WTC11 (cell line): ENCODE results near the gene ILKAP. TPM values are rescaled to one million over a fixed set of nuclear protein-coding genes. Genes with fewer than 3 reads are reported as not detected.

ENCODE experiments used
- CBFB ChIP-seq: sonication (generic); formaldehyde crosslinking; IDR thresholded peaks from 2 replicates; pipeline ENCODE4 v1.8.1; 2022; ENCODE audit warnings: mild to moderate bottlenecking, low read depth, missing genetic modification reagents
- JUN ChIP-seq: sonication (generic); formaldehyde crosslinking; IDR thresholded peaks from 2 replicates; pipeline ENCODE4 v1.8.0; 2023; ENCODE audit warnings: mild to moderate bottlenecking, missing genetic modification reagents
- KAT7 ChIP-seq: sonication (generic); formaldehyde crosslinking; IDR thresholded peaks from 2 replicates; pipeline ENCODE4 v1.8.1; 2023; ENCODE audit warnings: missing genetic modification reagents, mild to moderate bottlenecking, borderline replicate concordance
- NFATC4 ChIP-seq: fragments of 250-450 bp; sonication (Bioruptor Pico); IDR thresholded peaks from 2 replicates; pipeline ENCODE4 v1.9.0; 2021; ENCODE audit warnings: mild to moderate bottlenecking
- NFE2L1 ChIP-seq: sonication (generic); formaldehyde crosslinking; IDR thresholded peaks from 2 replicates; pipeline ENCODE4 v1.8.1; 2023; ENCODE audit warnings: missing genetic modification reagents
- NR2C2 ChIP-seq: sonication (generic); formaldehyde crosslinking; IDR thresholded peaks from 2 replicates; pipeline ENCODE4 v1.8.0; 2022; ENCODE audit warnings: mild to moderate bottlenecking, missing genetic modification reagents
- OVOL2 ChIP-seq: fragments of 250-450 bp; sonication (Bioruptor Pico); IDR thresholded peaks from 2 replicates; pipeline ENCODE4 v1.9.0; 2021; ENCODE audit warnings: mild to moderate bottlenecking, borderline replicate concordance
- PRRX2 ChIP-seq: fragments of 250-450 bp; sonication (Bioruptor Pico); IDR thresholded peaks from 2 replicates; pipeline ENCODE4 v1.8.0; 2021; ENCODE audit warnings: mild to moderate bottlenecking
- SMAD4 ChIP-seq: sonication (generic); formaldehyde crosslinking; IDR thresholded peaks from 2 replicates; pipeline ENCODE4 v1.8.0; 2022; ENCODE audit warnings: mild to moderate bottlenecking, missing genetic modification reagents
- TCF7 ChIP-seq: sonication (generic); formaldehyde crosslinking; IDR thresholded peaks from 2 replicates; pipeline ENCODE4 v1.8.0; 2022; ENCODE audit warnings: mild to moderate bottlenecking, low read depth, missing genetic modification reagents, moderate library complexity
- ZBTB21 ChIP-seq: sonication (generic); formaldehyde crosslinking; IDR thresholded peaks from 2 replicates; pipeline ENCODE4 v1.8.1; 2023; ENCODE audit warnings: mild to moderate bottlenecking, missing genetic modification reagents, borderline replicate concordance
- ZNF219 ChIP-seq: sonication (generic); formaldehyde crosslinking; IDR thresholded peaks from 2 replicates; pipeline ENCODE4 v1.8.0; 2023; ENCODE audit warnings: missing genetic modification reagents, mild to moderate bottlenecking, borderline replicate concordance
- ZNF232 ChIP-seq: sonication (generic); formaldehyde crosslinking; IDR thresholded peaks from 2 replicates; pipeline ENCODE4 v1.8.0; 2022; ENCODE audit warnings: mild to moderate bottlenecking, missing genetic modification reagents
- ZNF317 ChIP-seq: sonication (generic); formaldehyde crosslinking; IDR thresholded peaks from 2 replicates; pipeline ENCODE4 v1.8.1; 2023; ENCODE audit warnings: low read depth, mild to moderate bottlenecking, moderate library complexity, missing genetic modification reagents, borderline replicate concordance
- ZNF671 ChIP-seq: fragments of 250-450 bp; sonication (Bioruptor Pico); IDR thresholded peaks from 2 replicates; pipeline ENCODE4 v1.8.0; 2021; ENCODE audit warnings: mild to moderate bottlenecking
- total RNA-seq: library from RNA; stranded (reverse); gene quantifications from 3 replicates; pipeline ENCODE4 v1.2.3, GENCODE V29; 2021
- TF ChIP-seq, protein P1 (sequence below): sonication (generic); formaldehyde crosslinking; IDR thresholded peaks from 2 replicates; pipeline ENCODE4 v1.8.0; 2022; ENCODE audit warnings: mild to moderate bottlenecking, missing genetic modification reagents
- TF ChIP-seq, protein P2 (sequence below): sonication (generic); formaldehyde crosslinking; IDR thresholded peaks from 2 replicates; pipeline ENCODE4 v1.8.1; 2023; ENCODE audit warnings: mild to moderate bottlenecking, missing genetic modification reagents, moderate library complexity
- TF ChIP-seq, protein P3 (sequence below): sonication (generic); formaldehyde crosslinking; conservative IDR thresholded peaks from 2 replicates; pipeline ENCODE4 v1.8.1; 2023; ENCODE audit warnings: mild to moderate bottlenecking, low read depth, missing genetic modification reagents, moderate library complexity
- TF ChIP-seq, protein P4 (sequence below): sonication (generic); formaldehyde crosslinking; IDR thresholded peaks from 2 replicates; pipeline ENCODE4 v1.8.1; 2022; ENCODE audit warnings: low read depth, mild to moderate bottlenecking, moderate library complexity, missing genetic modification reagents, borderline replicate concordance
- TF ChIP-seq, protein P5 (sequence below): fragments of 250-450 bp; sonication (Bioruptor Pico); conservative IDR thresholded peaks from 2 replicates; pipeline ENCODE4 v1.9.0; 2021; ENCODE audit warnings: mild to moderate bottlenecking
- TF ChIP-seq, protein P6 (sequence below): sonication (generic); formaldehyde crosslinking; IDR thresholded peaks from 2 replicates; pipeline ENCODE4 v1.8.1; 2023; ENCODE audit warnings: mild to moderate bottlenecking, missing genetic modification reagents, moderate library complexity
- TF ChIP-seq, protein P7 (sequence below): sonication (generic); formaldehyde crosslinking; IDR thresholded peaks from 2 replicates; pipeline ENCODE4 v1.8.1; 2022; ENCODE audit warnings: mild to moderate bottlenecking, moderate library complexity, missing genetic modification reagents
- TF ChIP-seq, protein P8 (sequence below): fragments of 250-450 bp; sonication (Bioruptor Pico); IDR thresholded peaks from 2 replicates; pipeline ENCODE4 v2.1.2; 2022; ENCODE audit warnings: mild to moderate bottlenecking, moderate library complexity

ILKAP gene
- total RNA-seq, 1 experiment from 2014 or later = 32.7 TPM

DNA sequence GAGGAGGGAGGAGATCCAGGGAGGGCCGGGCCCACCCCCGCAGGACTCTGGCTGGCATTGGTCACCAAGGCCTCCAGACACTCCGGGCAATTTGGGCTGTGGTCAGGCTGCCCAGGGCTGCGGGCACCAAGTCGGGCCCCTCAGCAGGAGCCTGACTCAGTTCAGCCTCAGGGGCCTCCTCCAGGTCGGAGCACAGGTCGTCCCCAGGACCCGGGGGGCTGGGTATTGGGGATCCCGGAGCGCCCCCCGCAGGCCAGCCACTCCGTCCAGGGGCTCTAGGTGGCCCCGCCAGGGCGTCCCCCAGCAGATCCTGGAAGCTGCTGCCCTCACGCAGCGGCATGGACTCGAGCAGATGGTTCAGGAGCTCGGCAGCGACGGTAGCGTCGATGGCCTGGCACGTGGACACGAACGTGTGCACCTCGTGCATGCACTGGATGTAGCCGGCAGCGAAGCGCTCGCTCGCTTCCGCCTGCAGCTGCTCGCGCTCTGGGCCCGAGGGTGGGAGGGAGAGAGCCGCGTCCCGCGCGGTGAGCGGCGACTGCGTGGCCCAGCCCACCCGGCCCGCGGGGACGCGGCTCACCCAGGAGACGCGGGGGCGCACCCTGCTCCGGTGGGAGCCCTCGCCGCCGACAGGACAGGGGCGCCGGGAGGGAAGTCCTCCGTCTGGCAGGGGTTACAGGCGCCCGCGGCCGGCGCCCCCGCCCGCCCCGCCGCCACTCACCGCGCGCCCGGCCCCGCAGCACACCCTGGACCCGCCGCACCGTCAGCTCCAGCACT lies 35.5 kb upstream of the ILKAP start (continued):
- TF ChIP-seq, protein P1, sequence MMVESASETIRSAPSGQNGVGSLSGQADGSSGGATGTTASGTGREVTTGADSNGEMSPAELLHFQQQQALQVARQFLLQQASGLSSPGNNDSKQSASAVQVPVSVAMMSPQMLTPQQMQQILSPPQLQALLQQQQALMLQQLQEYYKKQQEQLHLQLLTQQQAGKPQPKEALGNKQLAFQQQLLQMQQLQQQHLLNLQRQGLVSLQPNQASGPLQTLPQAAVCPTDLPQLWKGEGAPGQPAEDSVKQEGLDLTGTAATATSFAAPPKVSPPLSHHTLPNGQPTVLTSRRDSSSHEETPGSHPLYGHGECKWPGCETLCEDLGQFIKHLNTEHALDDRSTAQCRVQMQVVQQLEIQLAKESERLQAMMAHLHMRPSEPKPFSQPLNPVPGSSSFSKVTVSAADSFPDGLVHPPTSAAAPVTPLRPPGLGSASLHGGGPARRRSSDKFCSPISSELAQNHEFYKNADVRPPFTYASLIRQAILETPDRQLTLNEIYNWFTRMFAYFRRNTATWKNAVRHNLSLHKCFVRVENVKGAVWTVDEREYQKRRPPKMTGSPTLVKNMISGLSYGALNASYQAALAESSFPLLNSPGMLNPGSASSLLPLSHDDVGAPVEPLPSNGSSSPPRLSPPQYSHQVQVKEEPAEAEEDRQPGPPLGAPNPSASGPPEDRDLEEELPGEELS (CRISPR knock-in tag) = peak; percentile 100
- no peak for TF ChIP-seq CBFB
- TF ChIP-seq SMAD4 (CRISPR knock-in tag) = peak; percentile 99
- TF ChIP-seq, protein P2, sequence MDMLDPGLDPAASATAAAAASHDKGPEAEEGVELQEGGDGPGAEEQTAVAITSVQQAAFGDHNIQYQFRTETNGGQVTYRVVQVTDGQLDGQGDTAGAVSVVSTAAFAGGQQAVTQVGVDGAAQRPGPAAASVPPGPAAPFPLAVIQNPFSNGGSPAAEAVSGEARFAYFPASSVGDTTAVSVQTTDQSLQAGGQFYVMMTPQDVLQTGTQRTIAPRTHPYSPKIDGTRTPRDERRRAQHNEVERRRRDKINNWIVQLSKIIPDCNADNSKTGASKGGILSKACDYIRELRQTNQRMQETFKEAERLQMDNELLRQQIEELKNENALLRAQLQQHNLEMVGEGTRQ (CRISPR knock-in tag) = peak; percentile 62
- peak; percentile 99 for TF ChIP-seq NFE2L1 (CRISPR knock-in tag)
- TF ChIP-seq, protein P3, sequence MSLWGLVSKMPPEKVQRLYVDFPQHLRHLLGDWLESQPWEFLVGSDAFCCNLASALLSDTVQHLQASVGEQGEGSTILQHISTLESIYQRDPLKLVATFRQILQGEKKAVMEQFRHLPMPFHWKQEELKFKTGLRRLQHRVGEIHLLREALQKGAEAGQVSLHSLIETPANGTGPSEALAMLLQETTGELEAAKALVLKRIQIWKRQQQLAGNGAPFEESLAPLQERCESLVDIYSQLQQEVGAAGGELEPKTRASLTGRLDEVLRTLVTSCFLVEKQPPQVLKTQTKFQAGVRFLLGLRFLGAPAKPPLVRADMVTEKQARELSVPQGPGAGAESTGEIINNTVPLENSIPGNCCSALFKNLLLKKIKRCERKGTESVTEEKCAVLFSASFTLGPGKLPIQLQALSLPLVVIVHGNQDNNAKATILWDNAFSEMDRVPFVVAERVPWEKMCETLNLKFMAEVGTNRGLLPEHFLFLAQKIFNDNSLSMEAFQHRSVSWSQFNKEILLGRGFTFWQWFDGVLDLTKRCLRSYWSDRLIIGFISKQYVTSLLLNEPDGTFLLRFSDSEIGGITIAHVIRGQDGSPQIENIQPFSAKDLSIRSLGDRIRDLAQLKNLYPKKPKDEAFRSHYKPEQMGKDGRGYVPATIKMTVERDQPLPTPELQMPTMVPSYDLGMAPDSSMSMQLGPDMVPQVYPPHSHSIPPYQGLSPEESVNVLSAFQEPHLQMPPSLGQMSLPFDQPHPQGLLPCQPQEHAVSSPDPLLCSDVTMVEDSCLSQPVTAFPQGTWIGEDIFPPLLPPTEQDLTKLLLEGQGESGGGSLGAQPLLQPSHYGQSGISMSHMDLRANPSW (CRISPR knock-in tag) = no peak
- no peak for TF ChIP-seq PRRX2 (CRISPR knock-in tag)
- TF ChIP-seq ZBTB21 = peak; percentile 96
- TF ChIP-seq, protein P4, sequence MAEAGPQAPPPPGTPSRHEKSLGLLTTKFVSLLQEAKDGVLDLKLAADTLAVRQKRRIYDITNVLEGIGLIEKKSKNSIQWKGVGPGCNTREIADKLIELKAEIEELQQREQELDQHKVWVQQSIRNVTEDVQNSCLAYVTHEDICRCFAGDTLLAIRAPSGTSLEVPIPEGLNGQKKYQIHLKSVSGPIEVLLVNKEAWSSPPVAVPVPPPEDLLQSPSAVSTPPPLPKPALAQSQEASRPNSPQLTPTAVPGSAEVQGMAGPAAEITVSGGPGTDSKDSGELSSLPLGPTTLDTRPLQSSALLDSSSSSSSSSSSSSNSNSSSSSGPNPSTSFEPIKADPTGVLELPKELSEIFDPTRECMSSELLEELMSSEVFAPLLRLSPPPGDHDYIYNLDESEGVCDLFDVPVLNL (CRISPR knock-in tag) = peak; percentile 98
- peak; percentile 99 for TF ChIP-seq JUN (CRISPR knock-in tag)
- TF ChIP-seq KAT7 = peak; percentile 98; the same call in 1 of the 2 replicates
- TF ChIP-seq NR2C2 (CRISPR knock-in tag) = peak; percentile 95
- peak; percentile 99 for TF ChIP-seq ZNF219 (CRISPR knock-in tag)
- TF ChIP-seq, protein P5, sequence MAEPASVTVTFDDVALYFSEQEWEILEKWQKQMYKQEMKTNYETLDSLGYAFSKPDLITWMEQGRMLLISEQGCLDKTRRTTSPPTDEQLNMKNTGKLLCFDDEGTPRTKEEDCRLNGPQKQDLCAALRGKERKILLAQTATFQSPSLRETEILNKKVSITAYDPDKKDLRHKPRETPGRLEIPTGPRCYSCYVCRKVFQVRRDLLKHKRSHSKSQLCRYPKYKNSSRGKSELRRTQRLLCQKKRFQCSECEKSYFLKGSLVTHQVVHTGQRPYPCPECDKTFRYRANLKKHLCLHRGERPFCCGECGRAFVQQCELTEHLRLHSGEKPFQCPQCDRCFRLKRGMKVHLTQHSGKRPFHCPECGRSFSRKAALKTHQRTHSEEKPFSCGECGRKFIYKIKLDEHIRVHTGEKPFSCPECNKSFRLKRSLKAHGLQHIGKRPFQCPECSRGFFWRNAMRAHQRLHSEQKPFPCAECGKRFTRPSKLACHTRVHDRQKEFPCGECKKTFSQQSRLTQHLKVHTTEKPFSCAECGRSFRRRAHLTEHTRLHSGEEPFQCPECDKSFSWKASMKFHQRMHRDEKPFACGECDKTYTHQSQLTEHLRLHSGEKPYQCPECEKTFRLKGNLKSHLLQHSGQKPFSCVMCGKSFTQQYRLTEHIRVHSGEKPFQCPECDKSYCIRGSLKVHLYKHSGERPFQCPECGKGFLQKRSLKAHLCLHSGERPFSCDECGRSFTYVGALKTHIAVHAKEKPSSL (CRISPR knock-in tag) = no peak
- no peak for TF ChIP-seq NFATC4 (CRISPR knock-in tag)
- TF ChIP-seq, protein P6, sequence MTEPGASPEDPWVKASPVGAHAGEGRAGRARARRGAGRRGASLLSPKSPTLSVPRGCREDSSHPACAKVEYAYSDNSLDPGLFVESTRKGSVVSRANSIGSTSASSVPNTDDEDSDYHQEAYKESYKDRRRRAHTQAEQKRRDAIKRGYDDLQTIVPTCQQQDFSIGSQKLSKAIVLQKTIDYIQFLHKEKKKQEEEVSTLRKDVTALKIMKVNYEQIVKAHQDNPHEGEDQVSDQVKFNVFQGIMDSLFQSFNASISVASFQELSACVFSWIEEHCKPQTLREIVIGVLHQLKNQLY = no peak
- TF ChIP-seq OVOL2 = no peak
- TF ChIP-seq ZNF232 (CRISPR knock-in tag) = peak; percentile 99
- no peak for TF ChIP-seq ZNF671
- peak; percentile 79; the same call in 1 of the 2 replicates for TF ChIP-seq ZNF317
- TF ChIP-seq, protein P7, sequence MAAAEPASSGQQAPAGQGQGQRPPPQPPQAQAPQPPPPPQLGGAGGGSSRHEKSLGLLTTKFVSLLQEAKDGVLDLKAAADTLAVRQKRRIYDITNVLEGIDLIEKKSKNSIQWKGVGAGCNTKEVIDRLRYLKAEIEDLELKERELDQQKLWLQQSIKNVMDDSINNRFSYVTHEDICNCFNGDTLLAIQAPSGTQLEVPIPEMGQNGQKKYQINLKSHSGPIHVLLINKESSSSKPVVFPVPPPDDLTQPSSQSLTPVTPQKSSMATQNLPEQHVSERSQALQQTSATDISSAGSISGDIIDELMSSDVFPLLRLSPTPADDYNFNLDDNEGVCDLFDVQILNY (CRISPR knock-in tag) = peak; percentile 98
- peak; percentile 100 for TF ChIP-seq TCF7
- TF ChIP-seq, protein P8, sequence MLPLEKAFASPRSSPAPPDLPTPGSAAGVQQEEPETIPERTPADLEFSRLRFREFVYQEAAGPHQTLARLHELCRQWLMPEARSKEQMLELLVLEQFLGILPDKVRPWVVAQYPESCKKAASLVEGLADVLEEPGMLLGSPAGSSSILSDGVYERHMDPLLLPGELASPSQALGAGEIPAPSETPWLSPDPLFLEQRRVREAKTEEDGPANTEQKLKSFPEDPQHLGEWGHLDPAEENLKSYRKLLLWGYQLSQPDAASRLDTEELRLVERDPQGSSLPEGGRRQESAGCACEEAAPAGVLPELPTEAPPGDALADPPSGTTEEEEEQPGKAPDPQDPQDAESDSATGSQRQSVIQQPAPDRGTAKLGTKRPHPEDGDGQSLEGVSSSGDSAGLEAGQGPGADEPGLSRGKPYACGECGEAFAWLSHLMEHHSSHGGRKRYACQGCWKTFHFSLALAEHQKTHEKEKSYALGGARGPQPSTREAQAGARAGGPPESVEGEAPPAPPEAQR (CRISPR knock-in tag) = no peak
